Stimulated activated naive CD8-positive, alpha-beta T cell treated with anti-CD3 and anti-CD28 coated beads, Interleukin-15, Interleukin-2, amounts not matched to agents 100 ng/mL and 50 ng/mL, for 24 hours (primary cell): ENCODE measurements around the gene FAM107B.
"Not testable (repeated sequence)": the region's sequence is repeated elsewhere in the genome, so short reads cannot be mapped to it uniquely, and the experiment has no call there.

Source experiments
- H3K27ac Mint-ChIP-seq: one replicate; pipeline ENCODE4 v1.8.0; 2021; ENCODE audit warnings: mild to moderate bottlenecking, mixed read lengths
- H3K27me3 Mint-ChIP-seq: one replicate; pipeline ENCODE4 v1.8.0; 2021; ENCODE audit warnings: mixed read lengths
- H3K36me3 Mint-ChIP-seq: one replicate; pipeline ENCODE4 v1.8.0; 2021; ENCODE audit warnings: low read depth, mixed read lengths
- H3K4me1 Mint-ChIP-seq: one replicate; pipeline ENCODE4 v1.8.0; 2021; ENCODE audit warnings: low read depth, mixed read lengths
- H3K4me3 Mint-ChIP-seq: one replicate; pipeline ENCODE4 v1.8.0; 2021; ENCODE audit warnings: mild to moderate bottlenecking, mixed read lengths
- H3K9me3 Mint-ChIP-seq: one replicate; pipeline ENCODE4 v1.8.0; 2021; ENCODE audit warnings: mixed read lengths

Gene FAM107B

GRCh38 chr10:14728346-14728745 lies 46.4 kb downstream of the FAM107B start:
- Mint-ChIP-seq H3K4me3 (no peak overlapping the region), H3K4me1 (peaks cover 27% of the 10 kb centered on the region)

GRCh38 chr10:14727924-14728323 lies 46.8 kb downstream of the FAM107B start:
- Mint-ChIP-seq H3K27me3 (no peaks in the 10 kb centered on the region), H3K4me1 (peaks cover 32% of the 10 kb centered on the region), H3K4me3 (no peak overlapping the region), H3K9me3 (peaks cover 6% of the 10 kb centered on the region), H3K36me3 (no peaks in the 10 kb centered on the region), H3K27ac (peak overlapping the region; percentile 6)

More at GRCh38 chr10:14728346-14728745, 46.4 kb downstream of the FAM107B start:
- H3K36me3 Mint-ChIP-seq, result no peaks in the 10 kb centered on the region
- H3K27ac Mint-ChIP-seq, result peak overlapping the region; percentile 6
- H3K9me3 Mint-ChIP-seq, result peaks cover 6% of the 10 kb centered on the region
- H3K27me3 Mint-ChIP-seq, result no peaks in the 10 kb centered on the region

GRCh38 chr10:14727465-14727864 lies 47.2 kb downstream of the FAM107B start:
- no peak overlapping the region for H3K27ac Mint-ChIP-seq
- H3K36me3 Mint-ChIP-seq, result no peaks in the 10 kb centered on the region
- H3K9me3 Mint-ChIP-seq, result peaks cover 6% of the 10 kb centered on the region
- H3K4me3 Mint-ChIP-seq, result no peak overlapping the region
- H3K27me3 Mint-ChIP-seq, result no peaks in the 10 kb centered on the region
- H3K4me1 Mint-ChIP-seq, result peaks cover 36% of the 10 kb centered on the region

GRCh38 chr10:14724931-14725330 lies 49.8 kb downstream of the FAM107B start:
- H3K27ac Mint-ChIP-seq, result no peak overlapping the region
- H3K9me3 Mint-ChIP-seq, result peaks cover 4% of the 10 kb centered on the region
- no peaks in the 10 kb centered on the region for H3K36me3 Mint-ChIP-seq
- no peaks in the 10 kb centered on the region for H3K27me3 Mint-ChIP-seq
- H3K4me1 Mint-ChIP-seq, result peaks cover 39% of the 10 kb centered on the region
- H3K4me3 Mint-ChIP-seq, result no peak overlapping the region

GRCh38 chr10:14723052-14723689 lies 51.5 kb downstream of the FAM107B start:
- no peaks in the 10 kb centered on the region for H3K36me3 Mint-ChIP-seq
- H3K27ac Mint-ChIP-seq, result no peak overlapping the region
- peaks cover 4% of the 10 kb centered on the region for H3K9me3 Mint-ChIP-seq
- no peaks in the 10 kb centered on the region for H3K27me3 Mint-ChIP-seq
- H3K4me3 Mint-ChIP-seq, result no peak overlapping the region
- peaks cover 39% of the 10 kb centered on the region for H3K4me1 Mint-ChIP-seq

GRCh38 chr10:14717552-14717951 lies 57.1 kb downstream of the FAM107B start:
- H3K4me3 Mint-ChIP-seq, result no peak overlapping the region
- no peak overlapping the region for H3K27ac Mint-ChIP-seq
- peaks cover 4% of the 10 kb centered on the region for H3K9me3 Mint-ChIP-seq
- H3K36me3 Mint-ChIP-seq, result no peaks in the 10 kb centered on the region
- H3K4me1 Mint-ChIP-seq, result peaks cover 4% of the 10 kb centered on the region
- no peaks in the 10 kb centered on the region for H3K27me3 Mint-ChIP-seq

- H3K4me3 Mint-ChIP-seq, result no peak overlapping the region
- no peaks in the 10 kb centered on the region for H3K4me1 Mint-ChIP-seq
- H3K27ac Mint-ChIP-seq, result no peak overlapping the region
- H3K36me3 Mint-ChIP-seq, result no peaks in the 10 kb centered on the region
- no peaks in the 10 kb centered on the region for H3K27me3 Mint-ChIP-seq
- peaks cover 4% of the 10 kb centered on the region for H3K9me3 Mint-ChIP-seq
These were observed 61.7 kb downstream of the FAM107B start for GRCh38 chr10:14712991-14713424.

DNA sequence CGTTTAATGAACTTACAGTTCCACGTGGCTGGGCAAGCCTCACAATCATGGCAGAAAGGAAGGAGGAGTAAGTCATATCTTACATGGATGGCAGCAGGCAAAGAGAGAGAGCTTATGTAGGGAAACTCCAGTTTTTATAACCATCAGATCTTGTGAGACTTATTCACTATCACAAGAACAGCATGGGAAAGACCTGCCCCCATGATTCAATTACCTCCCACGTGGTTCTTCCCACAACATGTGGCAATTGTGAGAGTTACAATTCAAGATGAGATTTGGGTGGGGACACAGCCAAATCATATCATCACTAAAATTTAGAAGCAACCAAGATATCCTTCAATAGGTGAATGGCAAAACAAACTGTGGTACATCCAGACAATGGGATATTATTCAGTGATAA lies 65.4 kb downstream of the FAM107B start:
- not testable (repeated sequence) for H3K27me3 Mint-ChIP-seq, H3K4me1 Mint-ChIP-seq, H3K9me3 Mint-ChIP-seq, H3K36me3 Mint-ChIP-seq, H3K4me3 Mint-ChIP-seq, H3K27ac Mint-ChIP-seq

GRCh38 chr10:14707481-14707880 lies 67.2 kb downstream of the FAM107B start:
- H3K27ac Mint-ChIP-seq, result no peak overlapping the region
- H3K27me3 Mint-ChIP-seq, result no peaks in the 10 kb centered on the region
- peaks cover 4% of the 10 kb centered on the region for H3K9me3 Mint-ChIP-seq
- no peaks in the 10 kb centered on the region for H3K36me3 Mint-ChIP-seq
- H3K4me1 Mint-ChIP-seq, result no peaks in the 10 kb centered on the region
- no peak overlapping the region for H3K4me3 Mint-ChIP-seq

DNA sequence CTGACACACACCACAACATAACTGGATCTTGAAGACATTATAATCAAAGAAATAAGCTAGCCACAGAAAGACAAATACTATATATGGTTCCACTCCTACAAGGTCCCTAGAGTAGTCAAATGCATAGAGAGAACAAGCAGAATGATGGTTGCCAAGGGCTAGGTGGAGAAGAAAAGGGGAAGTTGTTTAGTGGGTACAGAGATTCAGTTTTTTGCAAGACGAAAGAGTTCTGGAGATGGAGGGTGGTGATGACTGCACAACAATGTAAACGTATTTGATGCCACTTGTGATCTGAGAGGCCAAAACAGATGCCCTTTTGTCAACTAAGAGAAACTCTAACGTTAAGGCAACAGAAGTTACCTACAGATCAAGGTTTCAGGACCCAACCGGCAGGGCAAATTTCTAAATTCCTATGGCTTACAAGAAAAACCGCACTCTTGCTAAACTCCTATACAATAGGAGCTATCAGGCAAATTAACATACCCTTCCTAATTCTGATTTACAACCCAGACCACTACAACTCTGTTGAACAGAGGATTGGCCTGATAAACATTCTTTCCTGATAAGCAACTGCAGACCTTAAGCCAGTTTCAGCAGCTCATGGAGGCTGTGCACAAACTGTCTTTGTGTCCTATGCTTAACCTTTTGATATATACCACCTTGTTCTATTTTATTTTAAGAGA lies 69.0 kb downstream of the FAM107B start:
- Mint-ChIP-seq H3K27me3 (no peaks in the 10 kb centered on the region), H3K4me1 (no peaks in the 10 kb centered on the region), H3K9me3 (peaks cover 4% of the 10 kb centered on the region), H3K4me3 (no peak overlapping the region), H3K27ac (no peak overlapping the region), H3K36me3 (no peaks in the 10 kb centered on the region)

GRCh38 chr10:14703631-14704001 lies 71.1 kb downstream of the FAM107B start:
- Mint-ChIP-seq H3K4me1 (no peaks in the 10 kb centered on the region), H3K9me3 (no peaks in the 10 kb centered on the region), H3K36me3 (no peaks in the 10 kb centered on the region), H3K27ac (no peak overlapping the region), H3K4me3 (no peak overlapping the region), H3K27me3 (no peaks in the 10 kb centered on the region)

GRCh38 chr10:14701466-14701865 lies 73.2 kb downstream of the FAM107B start:
- Mint-ChIP-seq H3K4me1 (no peaks in the 10 kb centered on the region), H3K36me3 (no peaks in the 10 kb centered on the region), H3K27ac (no peak overlapping the region), H3K27me3 (no peaks in the 10 kb centered on the region), H3K9me3 (no peaks in the 10 kb centered on the region), H3K4me3 (no peak overlapping the region)

DNA sequence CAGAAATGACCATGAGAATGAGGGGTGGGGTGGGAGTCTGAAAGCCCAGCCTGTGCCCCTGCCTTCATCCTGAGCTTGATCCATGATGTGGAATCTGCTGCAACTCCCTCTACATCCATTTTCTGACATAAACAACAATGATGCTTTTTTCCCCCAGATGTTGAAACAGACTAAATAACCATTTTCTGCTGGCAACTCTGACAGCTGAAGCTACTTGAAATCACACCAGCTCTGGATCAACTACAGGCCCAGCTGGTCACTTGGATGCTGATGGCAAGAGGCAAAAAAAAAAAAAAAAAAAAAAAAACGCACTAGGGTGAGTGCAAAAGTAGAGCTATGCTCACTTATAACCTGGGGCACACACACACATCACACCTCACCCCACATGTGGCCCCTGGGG lies 74.2 kb downstream of the FAM107B start:
- H3K9me3 Mint-ChIP-seq, result no peaks in the 10 kb centered on the region
- H3K27ac Mint-ChIP-seq, result no peak overlapping the region
- H3K27me3 Mint-ChIP-seq, result no peaks in the 10 kb centered on the region
- H3K4me1 Mint-ChIP-seq, result no peaks in the 10 kb centered on the region
- H3K4me3 Mint-ChIP-seq, result no peak overlapping the region
- H3K36me3 Mint-ChIP-seq, result no peaks in the 10 kb centered on the region

DNA sequence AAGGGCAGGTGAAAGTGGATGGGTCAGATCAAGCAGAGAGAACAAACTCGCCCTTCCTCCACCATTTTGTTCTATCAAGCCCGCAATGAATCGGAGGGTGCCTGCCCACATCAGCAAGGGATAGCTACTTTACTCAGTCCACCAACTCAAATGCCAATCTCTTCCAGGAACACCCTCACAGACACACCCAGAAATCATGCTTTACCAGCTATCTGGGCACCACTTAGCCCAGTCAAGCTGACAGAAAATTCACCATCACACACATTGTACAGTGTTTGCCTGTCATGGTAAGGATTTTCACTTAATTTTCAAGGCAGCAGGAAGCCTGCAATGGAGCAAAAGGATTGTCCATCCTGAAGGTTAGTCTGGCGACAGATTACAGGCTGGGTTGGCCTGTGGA lies 75.2 kb downstream of the FAM107B start:
- Mint-ChIP-seq H3K4me1 (no peaks in the 10 kb centered on the region), H3K4me3 (no peak overlapping the region), H3K9me3 (no peaks in the 10 kb centered on the region), H3K27ac (no peak overlapping the region), H3K36me3 (no peaks in the 10 kb centered on the region), H3K27me3 (no peaks in the 10 kb centered on the region)

DNA sequence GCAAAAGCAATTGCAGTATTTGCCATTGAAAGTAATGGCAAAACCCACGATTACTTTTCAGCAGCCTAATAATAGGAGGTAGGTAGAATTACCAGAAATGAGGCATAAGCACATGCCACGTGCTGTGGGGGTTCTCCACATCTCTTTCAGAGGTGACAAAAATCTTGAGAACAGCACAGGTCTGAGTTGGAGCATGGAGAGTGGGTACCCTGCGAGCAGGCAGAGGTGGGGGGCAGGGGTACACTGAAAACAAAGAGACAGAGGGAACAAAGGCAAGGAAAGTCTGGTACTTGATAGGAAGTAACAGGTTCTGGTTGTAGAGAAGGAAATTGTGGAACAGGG lies 75.9 kb downstream of the FAM107B start:
- no peaks in the 10 kb centered on the region for H3K4me1 Mint-ChIP-seq
- no peak overlapping the region for H3K27ac Mint-ChIP-seq
- no peak overlapping the region for H3K4me3 Mint-ChIP-seq
- H3K36me3 Mint-ChIP-seq, result no peaks in the 10 kb centered on the region
- H3K27me3 Mint-ChIP-seq, result no peaks in the 10 kb centered on the region
- H3K9me3 Mint-ChIP-seq, result no peaks in the 10 kb centered on the region
